T-helper 2 cell treated with Interferon-gamma antibody and Interleukin-4, amounts not matched to agents 100 ng/mL and 5 ng/mL, for 36 hours (primary cell): ENCODE results near the gene NFIX. TPM values are rescaled to one million over a fixed set of nuclear protein-coding genes. Genes with fewer than 3 reads are reported as not detected.

ENCODE experiments used
- intact Hi-C: fragments of 100-400 bp; cut with micrococcal nuclease; formaldehyde crosslinking; loops from one replicate; pipeline ENCODE4 v1.15.1; 2023
- total RNA-seq: library from RNA; stranded (reverse); gene quantifications from 2 replicates; pipeline ENCODE4 v1.2.3, GENCODE V29; 2022

NFIX gene
- total RNA-seq, 1 donor from 2014 or later, result 1.3 TPM

GRCh38 chr19:13007292-13008045, 12.2 kb downstream of the NFIX start:
- intact Hi-C loops, result no loop called here

DNA sequence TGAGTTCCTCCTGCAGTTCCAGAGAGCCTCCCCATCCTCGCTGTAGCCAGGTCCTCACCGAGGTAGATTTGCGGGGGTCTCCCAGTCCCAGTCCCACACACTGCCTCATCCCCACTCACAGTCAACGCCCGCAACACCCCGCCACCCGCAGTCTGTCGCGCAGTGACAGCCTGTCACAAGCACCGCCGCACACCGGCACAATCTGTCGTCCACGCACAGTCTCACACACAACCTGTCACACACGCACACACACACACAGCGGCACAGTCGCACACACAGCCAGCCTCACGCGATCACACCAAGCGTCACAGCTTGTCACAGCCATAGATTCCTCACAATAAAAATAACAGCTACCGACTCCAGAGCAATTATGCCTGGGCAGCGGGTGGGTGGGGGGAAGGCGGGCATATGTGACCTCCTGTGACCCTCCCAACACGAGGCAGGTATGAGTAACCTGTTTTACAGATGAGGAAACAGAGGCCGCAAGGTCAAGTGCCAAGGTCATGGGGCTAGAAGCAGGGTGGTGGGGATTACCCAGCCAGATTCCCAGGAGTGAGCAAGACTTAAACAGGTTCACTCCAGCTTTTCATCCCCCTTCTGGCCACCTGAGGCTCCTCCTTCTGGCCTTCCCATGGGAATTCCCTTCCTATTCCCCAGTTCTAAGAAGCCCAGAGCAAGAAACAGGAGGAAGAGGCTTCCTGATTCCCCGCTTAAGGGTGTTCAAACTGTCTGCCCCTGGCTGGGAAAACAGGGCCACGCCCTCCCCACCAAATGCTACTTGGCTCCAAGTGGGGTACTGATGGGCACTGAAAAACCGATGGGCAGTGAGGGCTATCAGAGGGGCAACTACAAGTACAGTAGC, 13.9 kb downstream of the NFIX start:
- intact Hi-C loops, result no loop called here

DNA sequence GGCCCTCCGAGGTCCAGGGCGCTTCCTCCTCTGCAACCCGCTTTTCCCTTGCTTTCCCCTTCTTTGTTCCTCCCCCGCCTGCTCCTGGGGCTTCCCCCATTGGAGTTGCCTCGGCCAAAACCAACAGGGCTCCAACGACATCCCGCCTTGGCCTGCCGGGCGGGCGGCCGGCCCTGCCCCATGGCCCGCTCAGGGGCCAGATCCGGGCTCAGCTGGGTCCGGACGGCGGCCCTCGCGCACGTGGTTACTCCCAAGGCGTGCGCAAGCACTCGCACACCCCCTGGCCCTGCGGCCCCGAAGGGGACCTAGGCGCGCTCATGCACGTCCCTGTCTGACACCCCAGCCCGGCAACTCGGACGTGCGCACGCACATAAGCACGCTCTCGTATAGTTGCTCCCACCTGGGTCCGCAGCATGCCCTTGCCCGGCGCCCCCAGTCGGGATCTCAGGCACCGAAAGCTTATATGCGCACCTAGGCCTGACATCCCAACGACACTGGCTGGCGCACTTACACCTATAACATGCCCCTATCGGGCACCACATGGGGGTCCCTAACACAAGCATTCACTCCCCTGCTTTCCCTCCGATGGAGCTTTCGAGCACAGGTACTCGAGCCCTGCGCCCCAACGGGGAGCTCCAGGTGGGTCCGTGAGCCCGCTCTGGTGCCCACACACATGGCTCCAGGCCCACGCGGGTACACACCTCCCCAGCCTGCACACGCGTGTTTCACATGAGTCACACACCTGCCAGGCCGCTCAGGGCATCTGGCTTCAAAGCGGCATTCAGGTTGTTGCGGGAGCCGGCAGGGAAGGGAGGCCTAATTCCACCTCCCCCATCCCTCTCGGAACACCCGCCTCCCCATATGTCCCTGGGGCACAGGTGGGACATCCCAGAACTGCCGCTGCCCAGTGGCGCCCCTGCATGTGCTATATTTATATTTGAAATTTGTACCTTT, 15.0 kb downstream of the NFIX start:
- intact Hi-C loops, result no loop called here

DNA sequence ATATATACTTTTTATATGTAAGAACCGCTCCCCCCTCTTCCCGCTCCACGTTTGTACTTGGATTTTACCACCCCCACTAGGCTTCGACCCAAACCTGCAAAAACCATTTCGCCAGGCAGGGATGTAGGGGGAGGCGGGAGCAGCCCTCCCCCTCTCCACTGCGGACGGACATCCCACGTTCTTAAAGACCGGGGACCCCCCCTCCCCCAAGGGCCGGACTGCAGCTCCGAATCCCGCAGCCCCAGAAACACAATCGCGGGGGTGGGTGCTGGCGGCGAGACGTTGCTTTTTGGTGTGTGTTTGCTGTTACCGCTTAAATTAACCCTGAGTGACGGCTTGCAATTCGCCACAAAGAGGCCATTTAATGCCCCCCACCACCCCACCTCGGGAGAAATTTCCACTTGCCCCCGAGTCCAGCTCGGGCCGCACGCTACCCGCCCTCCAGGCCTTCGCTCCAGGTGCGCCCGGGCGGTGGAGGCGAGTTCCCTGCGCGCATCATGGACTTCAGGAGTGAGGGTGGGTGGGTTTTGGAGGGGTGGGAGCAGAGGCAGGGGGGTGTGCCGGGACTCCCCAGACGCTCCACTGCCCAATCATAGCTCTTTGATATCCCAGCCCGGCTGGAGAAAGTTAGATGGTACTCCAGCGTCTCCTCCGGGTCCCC, 15.8 kb downstream of the NFIX start:
- intact Hi-C loops, result no loop called here

DNA sequence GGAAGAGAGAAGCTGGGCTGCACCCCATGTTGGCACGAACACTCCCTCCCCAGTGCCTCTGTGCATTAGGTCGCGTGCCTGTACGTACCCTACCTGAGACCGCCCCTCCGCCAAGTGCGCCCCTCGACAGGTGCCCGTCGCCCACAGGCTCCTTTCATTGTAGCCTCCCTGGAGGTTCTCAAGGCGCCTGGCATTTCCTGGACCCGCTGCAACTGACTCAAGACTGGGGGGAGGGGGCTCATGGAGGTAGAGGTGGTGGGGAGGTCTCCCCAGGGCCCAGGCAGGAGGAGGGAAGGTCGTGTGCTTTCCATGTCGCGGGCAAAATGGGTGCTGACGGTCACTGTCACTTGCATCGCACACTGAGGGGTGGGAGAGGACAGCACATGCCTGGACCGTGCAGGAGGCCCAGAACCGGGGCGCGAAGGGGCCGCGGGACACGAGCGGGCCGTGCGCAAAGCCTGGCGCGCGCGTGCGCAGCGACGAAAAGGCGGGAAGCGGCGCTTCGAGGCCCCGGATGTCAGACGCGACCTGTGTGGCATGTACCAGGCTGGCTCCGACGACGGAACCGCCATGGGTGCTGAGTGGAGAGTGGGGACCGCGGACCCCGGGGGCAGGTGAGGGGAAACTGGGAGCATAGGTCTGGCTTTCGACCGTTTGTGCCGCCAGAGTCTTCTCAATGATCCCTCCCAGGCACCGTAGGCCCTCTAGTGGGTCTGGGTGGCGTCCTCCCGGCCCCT, 16.5 kb downstream of the NFIX start:
- intact Hi-C loops, result no loop called here

- intact Hi-C loops, result no loop called here
Measured at GRCh38 chr19:13012390-13012689, 17.1 kb downstream of the NFIX start.

GRCh38 chr19:13012690-13013608, 17.7 kb downstream of the NFIX start:
- intact Hi-C loops, result no loop called here

- intact Hi-C loops, result no loop called here
Measured at GRCh38 chr19:13013649-13014048, 18.4 kb downstream of the NFIX start.

- intact Hi-C loops, result no loop called here
Measured at GRCh38 chr19:13014101-13014920, 19.0 kb downstream of the NFIX start.

- intact Hi-C loops, result no loop called here
Measured at GRCh38 chr19:13014921-13015280, 19.6 kb downstream of the NFIX start.

GRCh38 chr19:13015361-13016223, 20.3 kb downstream of the NFIX start:
- intact Hi-C loops, result no loop called here

DNA sequence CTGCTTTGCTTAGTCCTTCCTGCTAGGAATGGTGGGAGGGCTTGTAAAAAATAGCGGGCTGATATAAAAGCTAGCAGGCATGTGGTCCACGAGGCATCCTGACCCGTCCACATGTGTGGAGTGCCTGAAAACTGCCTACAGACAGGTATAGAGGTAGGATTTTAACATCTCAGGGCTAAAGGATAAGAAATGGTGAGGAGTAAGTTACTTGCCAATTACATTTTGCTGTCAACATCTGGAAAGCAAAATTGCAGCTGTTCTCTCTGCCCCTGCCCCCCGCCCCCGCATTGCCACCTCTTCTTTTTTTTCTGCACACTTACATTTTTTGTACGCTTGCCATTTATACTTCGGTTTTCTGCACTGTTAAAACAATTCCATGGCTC, 21.0 kb downstream of the NFIX start:
- intact Hi-C loops, result no loop called here

- intact Hi-C loops, result no loop called here
Measured at GRCh38 chr19:13016628-13017305, 21.5 kb downstream of the NFIX start.

GRCh38 chr19:13017306-13018034, 22.2 kb downstream of the NFIX start:
- intact Hi-C loops, result no loop called here

- intact Hi-C loops, result no loop called here
Measured at GRCh38 chr19:13018035-13018914, 23.0 kb downstream of the NFIX start.
